Epidermal melanocyte (primary cell): ENCODE results near the gene CYB561D1.
A peak's percentile ranks its signal among the peaks of the same experiment; 100 is the strongest.

Source experiments
- DNase-seq: peaks from one replicate; pipeline ENCODE4 v3.0.0; 2011; ENCODE audit warnings: low spot score; ENCODE audit not compliant: insufficient read length

The CYB561D1 gene

GRCh38 chr1:109546311-109547109 lies 52.6 kb downstream of the CYB561D1 start:
- peak; percentile 98 for DNase-seq

DNA sequence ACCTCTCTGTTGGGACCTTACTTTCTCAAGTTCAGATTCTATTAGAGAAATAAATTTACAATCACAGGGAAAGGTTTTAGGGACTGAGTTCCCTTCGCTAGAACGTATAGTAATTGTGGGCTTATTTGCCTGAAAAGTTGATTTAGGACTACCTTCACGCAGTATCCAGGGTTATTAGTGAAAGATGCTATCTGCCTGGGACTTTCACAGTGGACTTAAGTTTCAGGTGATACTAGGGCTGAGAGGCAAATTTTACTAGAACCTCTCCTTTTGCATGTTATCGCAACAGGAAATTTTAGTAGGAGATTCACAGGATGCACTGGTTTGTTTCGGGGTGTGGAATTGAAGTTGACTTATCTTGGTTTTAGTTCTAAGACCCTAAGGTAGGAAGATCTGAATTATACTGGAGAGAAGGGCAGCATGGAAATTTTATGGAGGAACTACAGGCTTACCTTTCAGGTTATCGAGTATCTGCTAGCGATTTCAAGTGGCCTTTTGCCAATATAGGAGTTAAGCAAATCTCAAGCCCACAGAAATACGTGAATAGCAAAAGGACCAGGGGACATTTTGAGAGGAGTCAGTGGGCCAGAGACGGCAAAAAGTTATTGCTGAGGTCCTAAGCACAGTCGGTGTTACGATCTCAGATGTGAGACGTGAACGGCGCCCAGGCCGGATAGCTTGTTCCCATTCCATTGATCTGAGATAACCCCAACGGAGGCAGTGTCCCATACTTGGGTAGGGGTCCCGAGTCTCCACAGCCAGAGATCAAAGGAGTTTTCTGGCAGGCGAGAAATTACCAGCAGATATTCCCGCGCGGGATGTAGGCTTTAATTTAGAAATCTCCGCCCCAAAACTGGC lies 53.8 kb downstream of the CYB561D1 start:
- DNase-seq = no peak

DNA sequence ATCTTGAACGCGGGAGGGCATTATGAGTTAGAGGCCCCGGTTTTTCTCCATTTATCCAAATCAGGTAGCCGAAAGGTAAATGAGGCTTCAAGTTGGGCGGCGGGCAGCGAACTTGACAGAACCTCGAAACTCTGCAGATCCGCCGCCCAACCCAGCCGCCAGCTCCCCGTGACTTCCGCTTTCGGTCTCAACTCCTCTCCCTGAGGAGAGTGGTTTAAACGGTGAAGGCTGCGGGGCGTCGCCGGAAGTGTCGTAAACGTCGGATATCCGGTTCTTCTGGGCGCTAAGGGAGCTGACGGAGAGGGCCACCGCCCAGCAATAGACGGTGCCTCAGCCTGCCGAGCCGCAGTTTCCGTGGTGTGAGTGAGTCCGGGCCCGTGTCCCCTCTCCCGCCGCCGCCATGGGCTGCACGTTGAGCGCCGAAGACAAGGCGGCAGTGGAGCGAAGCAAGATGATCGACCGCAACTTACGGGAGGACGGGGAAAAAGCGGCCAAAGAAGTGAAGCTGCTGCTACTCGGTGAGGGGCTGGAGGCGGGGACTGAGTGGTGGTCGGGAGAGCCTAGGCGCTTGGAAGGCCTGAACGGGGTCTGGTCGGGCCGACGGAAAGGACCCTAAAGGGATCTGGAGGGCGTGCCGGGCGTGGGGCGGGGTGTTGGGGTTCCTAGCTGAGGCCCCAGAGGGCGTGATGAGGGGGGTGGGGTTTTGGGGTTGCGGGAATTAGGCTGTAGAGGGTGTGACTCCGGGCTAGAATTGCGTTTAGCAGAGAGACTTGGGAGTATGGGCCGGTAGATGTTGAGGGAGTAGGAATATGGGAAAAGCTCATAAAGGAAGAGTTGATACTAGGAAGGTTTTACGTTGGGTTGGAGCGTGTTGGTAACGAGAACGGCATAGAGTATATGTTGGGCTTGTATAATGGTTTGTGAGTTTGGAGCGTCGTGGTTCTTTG lies 54.7 kb downstream of the CYB561D1 start, which contains the start of gene GNAI3:
TSS of gene GNAI3 (plus strand) at position 295 of the 947 bp plus-strand sequence. CDS start at position 401, 106 bp downstream.
- peak; percentile 93 for DNase-seq
